Activated CD8-positive, alpha-beta memory T cell treated with anti-CD3 and anti-CD28 coated beads, Interleukin-2, amount 50 U/mL, for 1 hour (primary cell): ENCODE data around the gene NFATC2IP.
A peak's percentile ranks its signal among the peaks of the same experiment; 100 is the strongest.
"Not testable (repeated sequence)": the region's sequence is repeated elsewhere in the genome, so short reads cannot be mapped to it uniquely, and the experiment has no call there.

ENCODE experiments used
- DNase-seq: peaks from one replicate; pipeline ENCODE4 v3.0.0-alpha.2; 2020; ENCODE audit errors: extremely low read depth

NFATC2IP gene

DNA sequence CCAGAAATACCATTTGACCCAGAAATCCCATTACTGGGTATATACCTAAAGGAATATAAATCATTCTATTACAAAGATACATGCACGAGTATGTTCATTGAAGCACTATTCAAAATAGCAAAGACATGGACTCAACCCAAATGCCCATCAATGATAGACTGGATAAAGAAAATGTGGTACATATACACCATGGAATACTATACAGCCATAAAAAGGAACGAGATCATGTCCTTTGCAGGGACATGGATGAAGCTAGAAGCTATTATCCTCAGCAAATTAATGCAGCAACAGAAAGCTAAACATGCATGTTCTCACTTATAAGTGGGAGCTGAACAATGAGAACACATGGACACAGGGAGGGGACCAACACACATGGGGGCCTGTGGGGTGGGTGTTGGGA is 24.5 kb upstream of the NFATC2IP start:
- DNase-seq = not testable (repeated sequence)

DNA sequence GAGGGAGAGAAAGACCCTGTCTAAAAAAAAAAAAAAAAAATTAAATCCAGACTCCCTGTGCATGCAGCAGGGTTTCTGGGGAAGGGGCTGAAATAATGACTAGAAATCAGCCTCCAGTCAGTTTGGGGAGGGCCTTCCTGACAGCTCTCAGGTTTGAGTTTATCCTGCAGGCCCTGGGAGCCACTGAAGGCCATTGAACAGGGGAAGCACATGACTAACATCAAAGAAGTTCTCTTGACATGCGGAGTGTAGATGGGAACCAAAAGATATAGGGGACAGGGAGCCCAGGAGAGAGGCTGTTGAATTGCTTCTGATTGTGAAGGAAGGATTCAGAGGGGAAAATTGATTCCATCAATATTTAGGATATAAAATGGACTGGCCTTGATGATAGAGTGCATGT is 22.9 kb upstream of the NFATC2IP start:
- no peak for DNase-seq

- DNase-seq = no peak
These were observed 20.5 kb upstream of the NFATC2IP start for GRCh38 chr16:28930203-28930602.

DNA sequence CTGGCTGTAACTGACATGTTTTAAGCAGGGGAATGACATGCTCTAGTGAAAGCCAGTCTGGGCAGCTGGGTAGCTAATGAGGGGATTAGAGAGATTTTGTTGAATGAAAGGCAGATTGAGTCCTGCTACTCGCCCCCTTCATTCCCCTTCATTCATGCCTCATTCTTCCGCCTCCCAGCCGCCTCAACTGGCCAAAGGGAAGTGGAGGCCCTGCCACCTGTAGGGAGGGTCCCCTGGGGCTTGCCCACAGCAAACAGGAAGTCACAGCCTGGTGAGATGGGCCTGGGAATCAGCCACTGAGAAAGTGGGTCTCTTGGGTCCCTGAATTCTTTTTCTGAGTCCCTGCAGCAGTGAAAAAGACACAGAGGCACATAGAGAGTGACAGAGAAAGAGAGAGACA is 20.1 kb upstream of the NFATC2IP start:
- DNase-seq = no peak

DNA sequence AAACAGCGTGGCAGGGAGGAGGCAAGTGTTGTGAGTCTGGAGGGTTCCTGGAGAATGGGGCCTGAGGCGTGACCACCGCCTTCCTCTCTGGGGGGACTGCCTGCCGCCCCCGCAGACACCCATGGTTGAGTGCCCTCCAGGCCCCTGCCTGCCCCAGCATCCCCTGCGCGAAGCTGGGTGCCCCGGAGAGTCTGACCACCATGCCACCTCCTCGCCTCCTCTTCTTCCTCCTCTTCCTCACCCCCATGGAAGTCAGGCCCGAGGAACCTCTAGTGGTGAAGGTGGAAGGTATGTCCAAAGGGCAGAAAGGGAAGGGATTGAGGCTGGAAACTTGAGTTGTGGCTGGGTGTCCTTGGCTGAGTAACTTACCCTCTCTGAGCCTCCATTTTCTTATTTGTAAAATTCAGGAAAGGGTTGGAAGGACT is 18.9 kb upstream of the NFATC2IP start, which contains the start of gene CD19:
CD19 (plus strand) TSS at position 171 of the 425 bp plus-strand sequence; CDS start at position 201, 30 bp downstream.
- no peak for DNase-seq

GRCh38 chr16:28932339-28933141 is 18.2 kb upstream of the NFATC2IP start:
- DNase-seq = no peak

DNA sequence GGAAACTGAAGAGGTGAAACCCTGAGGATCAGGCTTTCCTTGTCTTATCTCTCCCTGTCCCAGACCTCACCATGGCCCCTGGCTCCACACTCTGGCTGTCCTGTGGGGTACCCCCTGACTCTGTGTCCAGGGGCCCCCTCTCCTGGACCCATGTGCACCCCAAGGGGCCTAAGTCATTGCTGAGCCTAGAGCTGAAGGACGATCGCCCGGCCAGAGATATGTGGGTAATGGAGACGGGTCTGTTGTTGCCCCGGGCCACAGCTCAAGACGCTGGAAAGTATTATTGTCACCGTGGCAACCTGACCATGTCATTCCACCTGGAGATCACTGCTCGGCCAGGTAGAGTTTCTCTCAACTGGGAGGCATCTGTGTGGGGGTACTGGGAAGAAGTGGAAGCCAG is 17.6 kb upstream of the NFATC2IP start:
- no peak for DNase-seq

DNA sequence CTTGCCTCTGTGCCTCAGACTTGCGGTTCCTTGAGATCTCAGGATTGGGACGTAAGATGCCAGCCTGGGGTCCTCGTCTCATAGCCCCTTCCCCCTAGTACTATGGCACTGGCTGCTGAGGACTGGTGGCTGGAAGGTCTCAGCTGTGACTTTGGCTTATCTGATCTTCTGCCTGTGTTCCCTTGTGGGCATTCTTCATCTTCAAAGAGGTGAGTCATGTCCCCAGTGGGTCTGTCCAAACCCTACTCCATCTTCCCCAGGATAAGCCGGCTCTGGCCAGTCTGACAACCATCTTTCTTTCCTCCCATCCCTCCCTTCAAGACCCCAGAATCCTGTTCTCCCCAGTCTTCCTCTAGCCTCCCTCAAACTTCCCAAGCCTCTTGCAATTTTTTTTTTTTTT is 15.4 kb upstream of the NFATC2IP start:
- no peak for DNase-seq

- DNase-seq = peak; percentile 36
These were observed 14.6 kb upstream of the NFATC2IP start for GRCh38 chr16:28935924-28936783.

DNA sequence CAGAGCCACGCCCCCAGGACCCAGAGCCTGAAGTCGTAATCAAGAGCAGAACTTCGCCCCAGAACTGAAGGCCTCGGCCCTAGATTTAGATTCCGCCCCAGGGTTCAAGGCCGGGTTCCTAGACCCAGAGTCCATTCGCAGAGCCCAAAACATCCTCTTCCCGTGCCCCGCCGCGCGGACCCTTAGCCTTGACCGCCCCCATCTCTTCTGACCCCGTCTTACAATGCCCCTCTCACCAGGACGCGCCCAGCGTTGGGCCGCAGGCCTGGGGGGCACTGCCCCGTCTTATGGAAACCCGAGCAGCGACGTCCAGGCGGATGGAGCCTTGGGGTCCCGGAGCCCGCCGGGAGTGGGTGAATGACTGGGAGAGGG is 14.0 kb upstream of the NFATC2IP start:
- no peak for DNase-seq

- DNase-seq = no peak
These were observed 13.4 kb upstream of the NFATC2IP start for GRCh38 chr16:28937222-28937876.

DNA sequence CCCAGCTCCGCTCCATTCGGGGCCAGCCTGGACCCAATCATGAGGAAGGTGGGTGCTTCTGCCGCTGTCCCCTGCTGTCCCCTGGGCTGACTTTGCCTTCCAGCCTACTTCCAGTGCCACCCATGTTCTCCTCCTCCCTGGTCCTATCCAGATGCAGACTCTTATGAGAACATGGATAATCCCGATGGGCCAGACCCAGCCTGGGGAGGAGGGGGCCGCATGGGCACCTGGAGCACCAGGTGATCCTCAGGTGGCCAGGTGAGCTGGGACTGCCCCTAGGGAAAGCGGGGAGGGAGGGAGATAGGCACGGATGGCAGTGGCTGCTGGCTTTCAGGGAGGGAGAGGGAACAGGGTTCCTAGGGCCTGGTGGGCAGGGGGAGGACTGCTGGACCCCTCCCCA is 12.0 kb upstream of the NFATC2IP start:
- no peak for DNase-seq

GRCh38 chr16:28939825-28940224 is 10.9 kb upstream of the NFATC2IP start:
- not testable (repeated sequence) for DNase-seq

DNA sequence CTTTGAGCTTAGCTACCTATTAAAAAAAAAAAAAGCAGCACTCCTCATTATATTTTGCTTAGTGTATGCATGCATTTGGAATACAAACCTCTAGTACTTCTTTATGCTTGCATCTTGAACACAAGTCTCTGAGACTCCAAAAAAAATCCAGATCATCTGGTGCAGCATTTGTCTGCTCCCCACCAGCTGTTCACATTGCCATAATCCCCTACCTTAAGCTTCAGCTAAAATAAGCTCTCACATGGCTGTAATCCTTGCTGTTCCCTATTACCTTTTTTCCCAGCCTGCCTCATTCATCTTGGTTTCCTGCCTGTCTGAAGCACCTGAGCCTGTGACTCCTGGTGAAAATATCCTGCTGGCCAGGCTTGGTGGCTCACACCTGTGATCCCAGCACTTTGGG is 7.5 kb upstream of the NFATC2IP start:
- no peak for DNase-seq

- DNase-seq = no peak
These were observed 4.1 kb upstream of the NFATC2IP start for GRCh38 chr16:28946681-28947080.

DNA sequence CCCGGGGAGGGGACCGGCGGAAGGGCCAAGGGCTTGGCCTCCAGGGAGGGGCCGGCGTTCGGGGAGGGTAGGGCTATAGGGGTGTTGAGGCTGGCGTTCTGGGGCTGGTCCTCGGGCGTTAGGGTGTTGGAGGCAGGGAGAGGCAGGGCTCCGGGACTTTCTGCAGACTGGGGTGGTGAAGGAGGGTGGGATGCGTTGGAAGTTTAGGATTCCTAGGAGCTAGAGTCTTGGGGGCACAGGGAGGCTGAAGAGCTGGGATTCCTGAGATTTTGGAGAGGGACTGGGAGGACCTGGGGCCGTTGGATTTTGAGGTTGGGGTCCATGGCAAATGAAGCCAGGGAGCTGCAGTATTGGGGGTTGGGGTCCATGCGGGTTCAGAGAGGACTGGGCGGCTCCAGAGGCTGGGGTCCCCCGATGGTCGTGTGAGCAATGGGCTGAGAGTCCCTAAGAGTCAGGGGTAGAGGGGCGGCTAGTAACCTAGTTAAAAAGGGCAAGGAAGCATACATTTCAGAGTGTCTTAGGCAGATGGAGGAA is 740 bp downstream of the NFATC2IP start:
- no peak for DNase-seq

- no peak for DNase-seq
These were observed 7.5 kb downstream of the NFATC2IP start for GRCh38 chr16:28958216-28958615.

DNA sequence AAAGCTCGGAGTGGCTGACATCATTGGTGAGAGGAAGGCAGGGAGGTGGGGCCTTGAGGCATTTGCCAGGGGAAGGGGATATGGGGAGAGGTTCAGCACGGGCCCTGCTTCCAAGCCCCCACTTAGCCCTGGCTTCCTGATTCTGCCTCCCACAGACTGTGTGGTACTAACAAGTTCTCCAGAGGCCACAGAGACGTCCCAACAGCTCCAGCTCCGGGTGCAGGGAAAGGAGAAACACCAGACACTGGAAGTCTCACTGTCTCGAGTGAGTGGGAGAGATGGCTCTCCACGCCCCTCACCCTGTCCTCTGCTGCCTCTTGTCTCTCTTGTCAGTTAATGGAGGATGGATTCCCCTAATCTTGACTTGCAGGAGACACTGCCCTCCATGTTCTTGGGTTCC is 8.1 kb downstream of the NFATC2IP start:
- DNase-seq = no peak

- no peak for DNase-seq
These were observed 13.3 kb downstream of the NFATC2IP start for GRCh38 chr16:28964072-28964471.

GRCh38 chr16:28964496-28964895 is 13.8 kb downstream of the NFATC2IP start:
- DNase-seq = no peak

DNA sequence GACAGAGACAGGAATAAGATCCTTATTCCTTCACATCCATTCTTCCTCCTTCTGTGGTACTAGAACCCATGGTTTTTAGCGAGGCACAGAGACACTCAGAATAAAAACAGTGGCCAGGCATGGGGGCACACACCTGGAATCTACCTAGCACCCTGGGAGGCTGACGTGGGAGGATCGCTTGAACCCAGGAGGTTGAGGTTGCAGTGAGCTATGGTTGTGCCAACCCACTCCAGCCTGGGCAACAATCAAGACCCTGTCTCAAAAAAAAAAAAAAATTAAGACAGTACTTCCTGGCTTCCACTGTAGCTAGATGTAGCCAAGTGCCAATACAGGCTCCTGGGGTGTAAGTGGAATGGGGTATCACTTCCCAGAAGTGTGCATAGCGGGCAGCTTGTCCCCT is 16.4 kb downstream of the NFATC2IP start:
- DNase-seq = no peak

- DNase-seq = not testable (repeated sequence)
These were observed 19.0 kb downstream of the NFATC2IP start for GRCh38 chr16:28969696-28970095.
